Epithelial cell of esophagus (primary cell): ENCODE results near the gene CT83.

Experiments
- DNase-seq: peaks from one replicate; pipeline ENCODE4 v3.0.0; 2010; ENCODE audit warnings: low read depth
- H3K4me3 ChIP-seq: 2 replicates; pipeline ENCODE4 v1.5.1; 2011; ENCODE audit warnings: mild to moderate bottlenecking, low read length, control low read depth
- TF ChIP-seq, protein P1 (sequence below): IDR thresholded peaks from 2 replicates; pipeline ENCODE4 v1.5.1; 2011; ENCODE audit warnings: low read depth, mild to moderate bottlenecking, low read length, control low read depth, inconsistent platforms; ENCODE audit not compliant: insufficient read depth; ENCODE audit errors: missing control alignments

Gene CT83, protein sequence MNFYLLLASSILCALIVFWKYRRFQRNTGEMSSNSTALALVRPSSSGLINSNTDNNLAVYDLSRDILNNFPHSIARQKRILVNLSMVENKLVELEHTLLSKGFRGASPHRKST

DNA sequence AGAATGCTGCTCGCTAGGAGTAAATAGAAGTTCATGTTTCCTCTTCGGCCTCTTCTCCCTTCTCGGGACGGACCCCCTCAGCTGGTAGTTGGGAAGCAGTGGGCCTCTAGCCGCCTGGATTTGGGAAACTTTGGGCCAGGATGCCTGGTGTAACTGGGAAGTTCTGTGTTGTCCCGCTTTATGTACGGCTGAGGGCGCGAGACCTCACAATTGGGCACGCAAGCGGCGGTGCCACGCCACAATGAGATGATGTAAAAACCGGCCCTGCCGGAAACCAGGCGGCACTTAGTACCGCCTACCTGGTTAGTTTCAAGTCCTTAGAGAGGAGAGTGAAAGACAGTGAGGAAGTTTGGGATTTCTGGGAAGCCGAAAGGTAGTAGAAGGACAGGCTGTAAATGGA, at the start of gene CT83:
CT83 (minus strand) TSS at position 155 of the 400 bp plus-strand sequence; CDS start at position 35, 120 bp downstream.
- TF ChIP-seq, protein P1, sequence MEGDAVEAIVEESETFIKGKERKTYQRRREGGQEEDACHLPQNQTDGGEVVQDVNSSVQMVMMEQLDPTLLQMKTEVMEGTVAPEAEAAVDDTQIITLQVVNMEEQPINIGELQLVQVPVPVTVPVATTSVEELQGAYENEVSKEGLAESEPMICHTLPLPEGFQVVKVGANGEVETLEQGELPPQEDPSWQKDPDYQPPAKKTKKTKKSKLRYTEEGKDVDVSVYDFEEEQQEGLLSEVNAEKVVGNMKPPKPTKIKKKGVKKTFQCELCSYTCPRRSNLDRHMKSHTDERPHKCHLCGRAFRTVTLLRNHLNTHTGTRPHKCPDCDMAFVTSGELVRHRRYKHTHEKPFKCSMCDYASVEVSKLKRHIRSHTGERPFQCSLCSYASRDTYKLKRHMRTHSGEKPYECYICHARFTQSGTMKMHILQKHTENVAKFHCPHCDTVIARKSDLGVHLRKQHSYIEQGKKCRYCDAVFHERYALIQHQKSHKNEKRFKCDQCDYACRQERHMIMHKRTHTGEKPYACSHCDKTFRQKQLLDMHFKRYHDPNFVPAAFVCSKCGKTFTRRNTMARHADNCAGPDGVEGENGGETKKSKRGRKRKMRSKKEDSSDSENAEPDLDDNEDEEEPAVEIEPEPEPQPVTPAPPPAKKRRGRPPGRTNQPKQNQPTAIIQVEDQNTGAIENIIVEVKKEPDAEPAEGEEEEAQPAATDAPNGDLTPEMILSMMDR = no peak
- H3K4me3 ChIP-seq = no peak within 1 kb of the TSS
- no peak for DNase-seq

DNA sequence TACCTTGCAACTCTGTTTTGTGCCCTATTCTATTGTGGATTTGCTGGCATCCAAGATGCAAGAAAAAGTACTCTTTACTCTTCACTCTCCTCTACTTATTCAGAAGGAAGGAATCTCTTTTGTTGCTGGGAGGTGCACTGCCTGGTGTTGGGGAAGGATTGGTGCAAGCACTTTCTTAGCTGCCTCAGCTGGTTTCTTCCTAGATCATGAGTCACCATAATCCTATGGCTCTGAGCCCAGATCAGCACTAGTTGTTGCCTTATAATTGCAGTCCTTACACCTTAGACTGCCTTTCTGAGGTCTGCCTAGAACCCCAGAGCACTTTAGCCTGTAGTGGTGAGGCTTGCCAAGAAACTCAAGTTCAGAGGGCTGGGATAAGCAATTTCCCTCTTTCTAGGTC, 37.0 kb upstream of the CT83 start:
- no peak overlapping the region for H3K4me3 ChIP-seq
- TF ChIP-seq, protein P1 = peak; percentile 29
- peak; percentile 87 for DNase-seq

DNA sequence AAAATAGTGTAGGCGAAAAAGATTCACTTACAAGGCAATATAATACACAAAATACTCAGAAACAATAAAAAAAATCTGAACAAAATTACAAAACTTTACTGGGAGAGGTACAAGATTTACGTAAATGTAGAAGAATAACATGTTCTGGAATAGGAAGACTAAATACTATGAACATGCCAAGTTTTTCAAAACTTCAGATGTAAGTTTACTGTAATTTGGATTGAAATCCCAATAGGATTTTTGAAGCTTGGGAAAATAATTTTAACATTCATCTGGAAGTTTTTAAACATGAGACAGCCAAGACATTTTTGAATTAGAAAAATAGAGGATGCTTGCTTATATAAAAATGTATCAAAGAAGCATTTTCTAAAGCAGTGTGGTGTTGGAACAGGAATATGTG, 30.5 kb upstream of the CT83 start:
- TF ChIP-seq, protein P1 = no peak
- DNase-seq = no peak
- H3K4me3 ChIP-seq = no peak overlapping the region

DNA sequence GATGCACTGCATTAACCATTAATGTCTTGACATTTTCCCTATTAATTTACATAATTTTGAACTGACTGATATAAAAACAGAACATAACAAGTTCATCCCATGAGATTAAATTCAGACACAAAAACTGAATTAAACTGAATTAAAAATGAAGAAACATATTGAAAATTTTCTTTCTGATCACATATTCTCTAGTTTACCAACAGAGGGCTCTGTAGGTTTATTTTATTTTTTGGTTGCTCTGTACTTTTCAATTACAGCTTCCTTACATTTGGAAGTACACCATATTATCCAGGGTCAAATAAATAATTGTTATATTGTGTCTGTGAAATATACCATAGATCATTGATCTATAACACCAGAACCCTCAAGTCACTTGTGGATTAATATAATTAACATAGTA, 27.3 kb upstream of the CT83 start:
- DNase-seq = peak; percentile 0
- H3K4me3 ChIP-seq = no peak overlapping the region
- TF ChIP-seq, protein P1 = no peak

DNA sequence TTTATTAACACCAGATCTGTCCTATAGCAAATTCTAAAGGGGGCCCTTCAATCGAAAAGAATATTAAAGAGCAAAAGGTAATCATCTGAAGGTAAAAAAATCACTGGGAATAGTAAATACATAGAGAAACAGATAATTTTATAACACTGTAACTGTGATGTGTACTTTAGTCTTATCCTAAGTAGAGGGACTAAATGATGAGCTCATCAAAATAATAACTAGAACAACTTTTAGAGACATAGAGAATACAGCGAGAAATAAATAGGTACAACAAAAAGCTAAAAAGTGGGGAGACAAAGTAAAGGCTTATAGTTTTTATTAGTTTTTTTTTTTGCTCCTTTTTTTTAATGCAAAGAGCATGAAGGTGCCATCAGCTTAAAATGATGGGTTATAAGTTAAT, 17.3 kb upstream of the CT83 start:
- TF ChIP-seq, protein P1 = no peak
- no peak for DNase-seq
- no peak overlapping the region for H3K4me3 ChIP-seq

DNA sequence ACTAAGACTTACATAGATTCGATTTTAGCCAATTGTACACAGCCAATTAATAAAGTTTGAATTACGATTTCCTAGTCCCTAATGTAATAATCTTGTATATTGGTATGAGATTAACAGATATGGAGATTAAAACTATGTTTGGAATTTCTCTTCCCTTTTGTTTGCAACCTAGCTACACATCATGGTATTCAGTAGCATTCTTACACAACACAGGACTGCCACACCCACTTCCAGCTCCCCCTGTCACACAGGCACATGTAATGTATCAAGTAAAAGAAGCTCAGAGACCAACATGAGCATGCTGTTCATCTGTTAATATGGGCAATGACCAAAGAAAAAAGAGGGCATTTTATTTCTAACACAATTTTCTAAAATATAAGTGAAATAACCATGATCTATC, 13.6 kb downstream of the CT83 start:
- H3K4me3 ChIP-seq = no peak overlapping the region
- TF ChIP-seq, protein P1 = no peak
- peak; percentile 38 for DNase-seq

DNA sequence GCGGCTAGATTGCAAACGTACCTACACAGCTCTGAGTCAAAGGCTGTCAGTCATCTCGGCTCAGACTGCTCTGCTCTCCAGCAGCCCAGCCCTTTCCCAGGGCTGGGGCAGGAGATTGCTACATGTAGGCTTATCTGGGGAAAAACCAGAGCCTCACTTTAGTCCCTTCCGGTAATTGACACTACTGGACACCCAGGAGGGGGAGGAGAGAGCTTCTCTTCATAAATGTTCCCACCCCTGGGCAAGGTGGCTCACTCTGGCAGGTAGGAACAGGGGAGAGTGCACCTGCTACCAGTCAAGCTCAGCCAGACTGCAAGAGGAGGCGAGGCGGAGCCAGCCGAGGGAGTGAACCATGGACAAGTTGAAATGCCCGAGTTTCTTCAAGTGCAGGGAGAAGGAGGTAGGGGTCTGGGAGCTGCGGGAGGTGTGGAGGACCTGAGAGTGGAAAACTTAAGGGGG, 26.4 kb downstream of the CT83 start, which contains the start of gene SLC6A14:
SLC6A14 (plus strand) TSS at position 249 of the 459 bp plus-strand sequence; CDS start at position 353, 104 bp downstream.
- H3K4me3 ChIP-seq = peak within 1 kb of the TSS; percentile 45
- TF ChIP-seq, protein P1 = no peak
- DNase-seq = peak; percentile 78
